T-cell (primary cell): ENCODE measurements around the gene RNF123. TPM values are rescaled to one million over a fixed set of nuclear protein-coding genes. Genes with fewer than 3 reads are reported as not detected.

Source experiments
- ATAC-seq, 4 experiments: fragments of 200-7000 bp in 3 of 4; fragments of 150-1000 bp in 1 of 4; cut with Tn5 transposase; replicated peaks in 1 of 4; 1 replicate in 3 of 4; 2 replicates in 1 of 4; pipeline ENCODE4 v1.10.0; 2021; ENCODE audit warnings: moderate library complexity in 3 of 4, mild to moderate bottlenecking in 2 of 4, moderate number of reproducible peaks in 1 of 4
- CTCF ChIA-PET, 2 donors: fragments of 300-600 bp; sonication (Branson Sonifier 250); formaldehyde crosslinking; loops; one replicate each; lab custom pipeline; 2022; ENCODE audit warnings: antibody characterized with exemption in 2 of 2; lab: Charles Lee
- POLR2A ChIA-PET, 2 donors: fragments of 300-600 bp; sonication (Branson Sonifier 250); formaldehyde crosslinking; loops; one replicate each; lab custom pipeline; 2022; ENCODE audit warnings: antibody characterized with exemption in 2 of 2; lab: Charles Lee
- DNase-seq, 35 experiments: peaks; one replicate each; pipeline versions ENCODE4 v3.0.0 to v3.0.0-alpha.2; 2013 to 2023
- H3K27ac ChIP-seq: one replicate; pipeline ENCODE4 v1.5.1; 2013; ENCODE audit warnings: low read length
- H3K27me3 ChIP-seq, 2 experiments: replicated peaks in 1 of 2; 1 replicate in 1 of 2; 2 replicates in 1 of 2; pipeline versions ENCODE4 v1.6.1 to v1.7.0; 2013; ENCODE audit warnings: low read length in 1 of 2, mixed read lengths in 1 of 2; ENCODE audit not compliant: control insufficient read depth in 2 of 2, insufficient read depth in 2 of 2; ENCODE audit errors: extremely low read depth in 1 of 2
- H3K36me3 ChIP-seq, 2 donors: 1 replicate in 1 of 2; 2 replicates in 1 of 2; pipeline versions ENCODE4 v1.6.1 to v1.7.0; 2013; ENCODE audit warnings: low read length in 1 of 2; ENCODE audit not compliant: control insufficient read depth in 2 of 2, insufficient read depth in 1 of 2; ENCODE audit errors: extremely low read depth in 1 of 2
- H3K4me1 ChIP-seq, 2 experiments: 1 replicate in 1 of 2; 2 replicates in 1 of 2; pipeline versions ENCODE4 v1.6.1 to v1.7.0; 2013; ENCODE audit warnings: low read length in 2 of 2, mixed read lengths in 1 of 2; ENCODE audit not compliant: insufficient read depth in 2 of 2, control insufficient read depth in 1 of 2; ENCODE audit errors: extremely low read depth in 1 of 2
- H3K4me3 ChIP-seq, 2 donors: 1 replicate in 1 of 2; 2 replicates in 1 of 2; pipeline versions ENCODE4 v1.5.1 to v1.7.0; 2013; ENCODE audit warnings: mild to moderate bottlenecking in 2 of 2, low read length in 1 of 2, moderate library complexity in 1 of 2; ENCODE audit not compliant: control insufficient read depth in 1 of 2; ENCODE audit errors: extremely low read depth in 1 of 2
- H3K9me3 ChIP-seq: 2 replicates; pipeline ENCODE4 v1.7.0; 2013
- H3K27ac Mint-ChIP-seq, 2 donors: one replicate each; pipeline ENCODE4 v1.8.0; 2020 to 2021; ENCODE audit warnings: mild to moderate bottlenecking in 2 of 2, mixed read lengths in 2 of 2
- H3K27me3 Mint-ChIP-seq, 2 donors: one replicate each; pipeline ENCODE4 v1.8.0; 2021 to 2022; ENCODE audit warnings: mixed read lengths in 2 of 2
- H3K36me3 Mint-ChIP-seq: one replicate; pipeline ENCODE4 v1.8.0; 2021; ENCODE audit warnings: mixed read lengths
- H3K4me1 Mint-ChIP-seq, 3 donors: one replicate each; pipeline ENCODE4 v1.8.0; 2020 to 2022; ENCODE audit warnings: mixed read lengths in 3 of 3, mild to moderate bottlenecking in 1 of 3
- H3K4me3 Mint-ChIP-seq, 3 donors: one replicate each; pipeline ENCODE4 v1.8.0; 2020 to 2022; ENCODE audit warnings: mild to moderate bottlenecking in 3 of 3, mixed read lengths in 3 of 3, moderate library complexity in 3 of 3
- H3K9me3 Mint-ChIP-seq, 3 donors: one replicate each; pipeline ENCODE4 v1.8.0; 2020 to 2022; ENCODE audit warnings: mixed read lengths in 3 of 3
- WGBS: methylation state at CpG from one replicate; pipeline ENCODE4 v1.1.5; 2013; ENCODE audit warnings: missing lambda C conversion rate; ENCODE audit not compliant: insufficient coverage; 5-methylcytosine and 5-hydroxymethylcytosine counted together
- total RNA-seq, 35 experiments: library from RNA in 6 of 35; stranded (reverse) in 6 of 35; fragments of 120-200 nt in 1 of 35; gene quantifications; one replicate each; pipeline versions ENCODE4 v1.2.1 to v1.2.4 and lab custom pipeline; 2013 to 2026

The RNF123 gene
- total RNA-seq, 5 donors from 2014 or later (not counting 1 experiment from before 2014, with no cell fraction given), result 40.9 to 79.8 (median 72.8) TPM

- Histone ChIP-seq H3K4me1 (peaks cover 0 to 9% of the 10 kb centered on the region in 2 experiments), H3K9me3 (no peaks in the 10 kb centered on the region), H3K27me3 (no peaks in the 10 kb centered on the region), H3K4me3 (no peak overlapping the region), H3K36me3 (peaks cover 13 to 60% of the 10 kb centered on the region in 2 donors), H3K27ac (no peak overlapping the region)
- Mint-ChIP-seq H3K27me3 (no peaks in the 10 kb centered on the region), H3K36me3 (peaks cover 15% of the 10 kb centered on the region), H3K9me3 (no peaks in the 10 kb centered on the region), H3K4me1 (no peaks in the 10 kb centered on the region), H3K27ac (no peak overlapping the region), H3K4me3 (no peak overlapping the region)
- POLR2A ChIA-PET, result no interaction called here
- DNase-seq (peak; percentile 35 to 81 (median 61)), ATAC-seq (peak; percentile 91 to 99 (median 94))
- 84% methylated on average over 9 of the region's 14 CpGs for WGBS
- CTCF ChIA-PET, result no interaction called here
Measured at GRCh38 chr3:49703443-49703927, 14.1 kb downstream of the RNF123 start.

- no peaks in the 10 kb centered on the region for H3K9me3 ChIP-seq
- Mint-ChIP-seq H3K36me3 (peaks cover 15% of the 10 kb centered on the region), H3K4me1 (no peaks in the 10 kb centered on the region), H3K4me3 (no peak overlapping the region), H3K9me3 (no peaks in the 10 kb centered on the region), H3K27me3 (no peaks in the 10 kb centered on the region), H3K27ac (no peak overlapping the region)
- ChIA-PET CTCF (no interaction called here), POLR2A (no interaction called here)
- peaks cover 12 to 57% of the 10 kb centered on the region in 2 donors for H3K36me3 ChIP-seq
- no peak overlapping the region for H3K4me3 ChIP-seq
- no peak for DNase-seq
- peaks cover 0 to 9% of the 10 kb centered on the region in 2 experiments for H3K4me1 ChIP-seq
- H3K27me3 ChIP-seq, result no peaks in the 10 kb centered on the region
- ATAC-seq, result peak in 1 of 4 experiments; percentile 9
- no peak overlapping the region for H3K27ac ChIP-seq
- 99% methylated on average over 7 of the region's 7 CpGs for WGBS
Measured at GRCh38 chr3:49703956-49704355, 14.6 kb downstream of the RNF123 start.

- H3K4me3 Mint-ChIP-seq, result no peak overlapping the region
- CTCF ChIA-PET, result no interaction called here
- ATAC-seq, result no peak
- Histone ChIP-seq H3K4me3 (no peak overlapping the region), H3K9me3 (no peaks in the 10 kb centered on the region), H3K27me3 (no peaks in the 10 kb centered on the region), H3K27ac (no peak overlapping the region), H3K4me1 (peaks cover 0 to 9% of the 10 kb centered on the region in 2 experiments), H3K36me3 (peaks cover 12 to 51% of the 10 kb centered on the region in 2 donors)
- H3K27ac Mint-ChIP-seq, result no peak overlapping the region
- H3K4me1 Mint-ChIP-seq, result no peaks in the 10 kb centered on the region
- POLR2A ChIA-PET, result no interaction called here
- WGBS, result 100% methylated on average over 6 of the region's 8 CpGs
- no peaks in the 10 kb centered on the region for H3K27me3 Mint-ChIP-seq
- H3K9me3 Mint-ChIP-seq, result no peaks in the 10 kb centered on the region
- DNase-seq, result no peak
- H3K36me3 Mint-ChIP-seq, result peaks cover 15% of the 10 kb centered on the region
Measured at GRCh38 chr3:49704629-49705028, 15.3 kb downstream of the RNF123 start.

GRCh38 chr3:49705390-49705960, 16.1 kb downstream of the RNF123 start:
- no peaks in the 10 kb centered on the region for H3K9me3 Mint-ChIP-seq
- Histone ChIP-seq H3K4me3 (no peak overlapping the region), H3K27me3 (no peaks in the 10 kb centered on the region), H3K4me1 (peaks cover 0 to 9% of the 10 kb centered on the region in 2 experiments), H3K9me3 (no peaks in the 10 kb centered on the region), H3K36me3 (peaks cover 12 to 43% of the 10 kb centered on the region in 2 donors), H3K27ac (no peak overlapping the region)
- H3K27ac Mint-ChIP-seq, result no peak overlapping the region
- no peaks in the 10 kb centered on the region for H3K4me1 Mint-ChIP-seq
- POLR2A ChIA-PET, result no interaction called here
- no peaks in the 10 kb centered on the region for H3K27me3 Mint-ChIP-seq
- WGBS, result 97% methylated on average over 14 of the region's 17 CpGs
- peaks cover 15% of the 10 kb centered on the region for H3K36me3 Mint-ChIP-seq
- no peak overlapping the region for H3K4me3 Mint-ChIP-seq
- ATAC-seq (no peak), DNase-seq (no peak)
- CTCF ChIA-PET, result no interaction called here

GRCh38 chr3:49706456-49707112, 17.2 kb downstream of the RNF123 start:
- no peak overlapping the region for H3K4me3 Mint-ChIP-seq
- H3K27ac Mint-ChIP-seq, result no peak overlapping the region
- H3K4me1 Mint-ChIP-seq, result peaks cover 0 to 4% (median under 1%) of the 10 kb centered on the region in 3 donors
- ATAC-seq (no peak), DNase-seq (no peak)
- no peaks in the 10 kb centered on the region for H3K27me3 Mint-ChIP-seq
- Histone ChIP-seq H3K36me3 (peaks cover 12 to 38% of the 10 kb centered on the region in 2 donors), H3K9me3 (no peaks in the 10 kb centered on the region), H3K4me1 (peaks cover 0 to 9% of the 10 kb centered on the region in 2 experiments), H3K4me3 (no peak overlapping the region), H3K27me3 (no peaks in the 10 kb centered on the region), H3K27ac (no peak overlapping the region)
- H3K36me3 Mint-ChIP-seq, result peaks cover 12% of the 10 kb centered on the region
- 92% methylated on average over 6 of the region's 9 CpGs for WGBS
- POLR2A ChIA-PET, result no interaction called here
- CTCF ChIA-PET, result no interaction called here
- no peaks in the 10 kb centered on the region for H3K9me3 Mint-ChIP-seq

- Mint-ChIP-seq H3K9me3 (no peaks in the 10 kb centered on the region), H3K36me3 (peaks cover 11% of the 10 kb centered on the region), H3K27me3 (no peaks in the 10 kb centered on the region), H3K4me1 (peaks cover 0 to 4% (median 1%) of the 10 kb centered on the region in 3 donors), H3K4me3 (no peak overlapping the region), H3K27ac (no peak overlapping the region)
- peaks cover 0 to 10% of the 10 kb centered on the region in 2 experiments for H3K4me1 ChIP-seq
- H3K9me3 ChIP-seq, result no peaks in the 10 kb centered on the region
- H3K36me3 ChIP-seq, result peaks cover 7 to 34% of the 10 kb centered on the region in 2 donors
- ChIA-PET POLR2A (no interaction called here), CTCF (no interaction called here)
- no peak overlapping the region for H3K27ac ChIP-seq
- H3K27me3 ChIP-seq, result no peaks in the 10 kb centered on the region
- DNase-seq (no peak), ATAC-seq (no peak)
- WGBS, result 86% methylated on average over 4 of the region's 4 CpGs
- no peak overlapping the region for H3K4me3 ChIP-seq
Measured at GRCh38 chr3:49707113-49707480, 17.7 kb downstream of the RNF123 start.
